Endothelial cell of umbilical vein (primary cell): ENCODE data around the gene ZDHHC14. TPM values are rescaled to one million over a fixed set of nuclear protein-coding genes. Genes with fewer than 3 reads are reported as not detected.

Experiments
- BruUV-seq: library from RNA; stranded (reverse); fragments of 400-500 nt; replicated peaks from 2 replicates; lab custom pipeline; 2021; lab: Mats Ljungman, UMichigan
- CTCF ChIA-PET: fragments of 300-600, 350-600 bp; sonication (Branson Sonifier 250); formaldehyde crosslinking; loops from one replicate; lab custom pipeline; 2021; ENCODE audit warnings: antibody characterized with exemption, inconsistent platforms; lab: Charles Lee
- POLR2A ChIA-PET: fragments of 300-600, 350-600 bp; sonication (Branson Sonifier 250); formaldehyde crosslinking; loops from one replicate; lab custom pipeline; 2021; ENCODE audit warnings: antibody characterized with exemption, inconsistent platforms; lab: Charles Lee
- DNase-seq: peaks from one replicate; pipeline ENCODE4 v3.0.0-alpha.2; 2011; ENCODE audit warnings: low read depth, low spot score
- FAIRE-seq: peaks from 2 replicates; lab custom pipeline; 2011; peaks lifted over from hg19 to GRCh38; lab: Jason Lieb, UNC
- H2AFZ ChIP-seq: 2 replicates; pipeline ENCODE4 v1.6.0; 2012; ENCODE audit warnings: low read depth, low read length, control low read depth, inconsistent platforms
- H3K27ac ChIP-seq: 2 replicates; pipeline ENCODE4 v1.5.1; 2011; ENCODE audit warnings: low read depth, mild to moderate bottlenecking, control low read depth, low read length, moderate library complexity; ENCODE audit not compliant: insufficient read depth
- H3K27me3 ChIP-seq, 2 experiments: 2 replicates each; pipeline versions ENCODE4 v1.6.0 to v1.6.1; 2011; ENCODE audit warnings: low read length in 2 of 2, mixed read lengths in 1 of 2; ENCODE audit not compliant: control insufficient read depth in 2 of 2, insufficient read depth in 2 of 2
- H3K36me3 ChIP-seq, 2 experiments: 2 replicates in 1 of 2; 3 replicates in 1 of 2; pipeline ENCODE4 v1.5.1; 2011; ENCODE audit warnings: low read length in 2 of 2, mild to moderate bottlenecking in 1 of 2, moderate library complexity in 1 of 2; ENCODE audit not compliant: control insufficient read depth in 2 of 2, insufficient read depth in 2 of 2; ENCODE audit errors: extremely low read depth in 1 of 2
- H3K4me1 ChIP-seq: 3 replicates; pipeline ENCODE4 v1.5.1; 2011; ENCODE audit warnings: mild to moderate bottlenecking, low read length; ENCODE audit not compliant: control insufficient read depth, insufficient read depth; ENCODE audit errors: extremely low read depth
- H3K4me2 ChIP-seq: 2 replicates; pipeline ENCODE4 v1.6.1; 2011; ENCODE audit warnings: low read length, control low read depth, mixed read lengths; ENCODE audit not compliant: insufficient read depth
- H3K4me3 ChIP-seq, 3 experiments: fragments of 200-600 bp in 1 of 3; sonication (generic), shearing (Covaris generic) in 1 of 3; replicated peaks in 1 of 3; 2 replicates each; pipeline ENCODE4 v1.5.1; 2011 to 2016; ENCODE audit warnings: control low read depth in 3 of 3, low read length in 3 of 3, mild to moderate bottlenecking in 2 of 3, inconsistent platforms in 1 of 3, low read depth in 1 of 3, moderate library complexity in 1 of 3; ENCODE audit not compliant: insufficient read depth in 1 of 3
- H3K79me2 ChIP-seq: 2 replicates; pipeline ENCODE4 v1.6.0; 2012; ENCODE audit warnings: low read length, inconsistent platforms; ENCODE audit not compliant: control insufficient read depth, insufficient read depth
- H3K9ac ChIP-seq: replicated peaks from 2 replicates; pipeline ENCODE3; 2011; ENCODE audit warnings: low read length, control low read depth; ENCODE audit not compliant: insufficient read depth; ENCODE audit errors: extremely low read depth
- H3K9me1 ChIP-seq: replicated peaks from 3 replicates; pipeline ENCODE4 v1.6.0; 2011; ENCODE audit warnings: mild to moderate bottlenecking, low read length; ENCODE audit not compliant: control insufficient read depth, insufficient read depth; ENCODE audit errors: extremely low read depth
- H3K9me3 ChIP-seq: replicated peaks from 2 replicates; pipeline ENCODE4 v1.5.1; 2012; ENCODE audit warnings: low read length, inconsistent platforms; ENCODE audit not compliant: control insufficient read depth, insufficient read depth
- H4K20me1 ChIP-seq: replicated peaks from 2 replicates; pipeline ENCODE3; 2011; ENCODE audit warnings: mild to moderate bottlenecking, low read length; ENCODE audit not compliant: control insufficient read depth, insufficient read depth; ENCODE audit errors: extremely low read depth
- EZH2 ChIP-seq: IDR thresholded peaks from 2 replicates; pipeline ENCODE4 v1.6.1; 2012; ENCODE audit warnings: borderline replicate concordance, low read depth, mild to moderate bottlenecking, moderate library complexity, low read length, inconsistent platforms; ENCODE audit not compliant: severe bottlenecking
- FOS ChIP-seq: IDR thresholded peaks from 2 replicates; pipeline ENCODE4 v1.6.1; 2011; ENCODE audit warnings: mild to moderate bottlenecking, low read length, moderate library complexity, borderline replicate concordance; ENCODE audit not compliant: insufficient read depth
- GATA2 ChIP-seq: IDR thresholded peaks from 2 replicates; pipeline ENCODE4 v1.7.0; 2011; ENCODE audit warnings: low read depth, mild to moderate bottlenecking, moderate library complexity, mixed read lengths, low read length; ENCODE audit not compliant: insufficient read length, insufficient read depth
- JUN ChIP-seq: IDR thresholded peaks from 2 replicates; pipeline ENCODE4 v1.6.1; 2011; ENCODE audit warnings: borderline replicate concordance, low read depth; ENCODE audit not compliant: insufficient read length, insufficient read depth
- MAX ChIP-seq: IDR thresholded peaks from 2 replicates; pipeline ENCODE4 v1.6.1; 2011; ENCODE audit not compliant: insufficient read depth, insufficient read length
- MYC ChIP-seq: IDR thresholded peaks from one replicate; pipeline ENCODE4 v1.6.1; 2011; ENCODE audit warnings: mild to moderate bottlenecking, low read depth, low read length
- POLR2A ChIP-seq: IDR thresholded peaks from 2 replicates; pipeline ENCODE4 v1.6.1; 2012; ENCODE audit warnings: low read depth, mild to moderate bottlenecking, control low read depth, low read length
- POLR2AphosphoS5 ChIP-seq: IDR thresholded peaks from 2 replicates; pipeline ENCODE4 v1.6.1; 2012; ENCODE audit warnings: low read depth, mild to moderate bottlenecking, control low read depth, low read length, moderate library complexity; ENCODE audit not compliant: insufficient read depth
- dilution Hi-C: fragments of 300-500 bp; cut with MboI; formaldehyde crosslinking; loops from one replicate; pipeline ENCODE4 v1.15.0; 2019; ENCODE audit warnings: low sequenced_read_pairs; ENCODE audit not compliant: extremely low pct_ligation_motif_present
- intact Hi-C: fragments of 100-400 bp; cut with micrococcal nuclease; formaldehyde crosslinking; loops from one replicate; pipeline ENCODE4 v1.10.0; 2022
- polyA plus RNA-seq, 4 experiments: library from polyadenylated mRNA; depleted of rRNA in 3 of 4; stranded (reverse) in 3 of 4; unstranded in 1 of 4; fragments of >200 nt; gene quantifications; 2 replicates each; pipeline versions ENCODE4 v1.2.1 to v1.2.3, GENCODE V29; 2011 to 2012; ENCODE audit warnings: missing spikeins in 1 of 4
- total RNA-seq: library from RNA; stranded (reverse); gene quantifications from 2 replicates; pipeline ENCODE4 v1.2.3, GENCODE V29; 2021
- TF ChIP-seq, protein P1 (sequence below), 2 donors: IDR thresholded peaks; 1 replicate in 1 of 2; 2 replicates in 1 of 2; pipeline ENCODE4 v1.5.1; 2011; ENCODE audit warnings: low read length in 2 of 2, mild to moderate bottlenecking in 2 of 2, moderate library complexity in 2 of 2, control low read depth in 1 of 2, inconsistent platforms in 1 of 2, low read depth in 1 of 2; ENCODE audit not compliant: insufficient read depth in 1 of 2; ENCODE audit errors: extremely low read depth in 1 of 2

Gene ZDHHC14
- total and polyA plus RNA-seq, 2 donors (not counting 3 experiments of a cell fraction or from before 2014, with no cell fraction given): 23.0 to 25.6 TPM

GRCh38 chr6:157725836-157726235 lies 344.8 kb downstream of the ZDHHC14 start:
- ChIA-PET CTCF (no interaction called here), POLR2A (no interaction called here)
- no TSS peak for BruUV-seq
- TF ChIP-seq, protein P1, sequence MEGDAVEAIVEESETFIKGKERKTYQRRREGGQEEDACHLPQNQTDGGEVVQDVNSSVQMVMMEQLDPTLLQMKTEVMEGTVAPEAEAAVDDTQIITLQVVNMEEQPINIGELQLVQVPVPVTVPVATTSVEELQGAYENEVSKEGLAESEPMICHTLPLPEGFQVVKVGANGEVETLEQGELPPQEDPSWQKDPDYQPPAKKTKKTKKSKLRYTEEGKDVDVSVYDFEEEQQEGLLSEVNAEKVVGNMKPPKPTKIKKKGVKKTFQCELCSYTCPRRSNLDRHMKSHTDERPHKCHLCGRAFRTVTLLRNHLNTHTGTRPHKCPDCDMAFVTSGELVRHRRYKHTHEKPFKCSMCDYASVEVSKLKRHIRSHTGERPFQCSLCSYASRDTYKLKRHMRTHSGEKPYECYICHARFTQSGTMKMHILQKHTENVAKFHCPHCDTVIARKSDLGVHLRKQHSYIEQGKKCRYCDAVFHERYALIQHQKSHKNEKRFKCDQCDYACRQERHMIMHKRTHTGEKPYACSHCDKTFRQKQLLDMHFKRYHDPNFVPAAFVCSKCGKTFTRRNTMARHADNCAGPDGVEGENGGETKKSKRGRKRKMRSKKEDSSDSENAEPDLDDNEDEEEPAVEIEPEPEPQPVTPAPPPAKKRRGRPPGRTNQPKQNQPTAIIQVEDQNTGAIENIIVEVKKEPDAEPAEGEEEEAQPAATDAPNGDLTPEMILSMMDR (IDR thresholded peaks at IDR 0.05; ENCODE audit: extremely low read depth in 1 of 2, insufficient read depth in 1 of 2, low read depth in 1 of 2, low read length in 2 of 2): no peak
- no peak for TF ChIP-seq JUN
- TF ChIP-seq EZH2: no peak
- TF ChIP-seq GATA2: no peak
- no peak for TF ChIP-seq FOS
- no peak for TF ChIP-seq MAX
- TF ChIP-seq POLR2AphosphoS5: no peak
- TF ChIP-seq MYC: no peak
- no peak for TF ChIP-seq POLR2A
- no peak for DNase-seq
- Histone ChIP-seq H4K20me1 (no peaks in the 10 kb centered on the region), H3K9me3 (no peaks in the 10 kb centered on the region), H3K4me2 (no peak overlapping the region), H3K4me1 (no peaks in the 10 kb centered on the region), H3K79me2 (no peaks in the 10 kb centered on the region), H3K4me3 (no peak overlapping the region), H3K36me3 (no peaks in the 10 kb centered on the region), H3K27me3 (peaks cover 4 to 15% of the 10 kb centered on the region in 2 experiments), H3K27ac (no peak overlapping the region), H3K9me1 (no peaks in the 10 kb centered on the region), H3K9ac (no peak overlapping the region), H2AFZ (no peak overlapping the region)
- intact Hi-C loops: no loop called here
- dilution Hi-C loops: no loop called here
- no peak for FAIRE-seq
